ENCODE data around the gene GATC.

GATC gene

DNA sequence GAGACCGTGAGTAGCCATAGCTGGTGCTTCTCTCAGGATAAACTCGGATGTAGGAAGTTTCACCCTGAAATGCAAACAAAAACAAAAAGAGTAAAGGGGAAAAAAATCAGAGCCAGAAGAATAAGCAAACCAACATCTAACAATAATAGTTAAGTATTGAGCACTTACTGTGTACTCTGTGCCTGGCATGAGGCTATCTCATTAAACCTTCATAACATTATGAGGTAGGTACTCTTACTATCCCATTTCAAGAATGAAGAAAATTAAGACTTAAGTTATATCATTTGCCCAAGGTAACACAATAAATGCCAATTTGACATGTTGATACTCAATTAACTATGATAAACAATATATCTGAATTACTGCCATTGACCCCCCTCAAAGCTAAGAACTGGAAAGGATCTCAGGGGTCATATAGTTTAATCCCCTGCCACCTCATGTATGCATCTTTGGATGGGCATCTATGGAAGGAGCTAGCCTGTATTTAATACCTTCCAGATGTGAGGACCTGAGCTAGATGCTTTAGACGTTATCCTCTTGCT, 15.9 kb downstream of the GATC start:
- no peak for DNase-seq (ENCODE audit: extremely low spot score)
- TF ChIP-seq, protein P1, sequence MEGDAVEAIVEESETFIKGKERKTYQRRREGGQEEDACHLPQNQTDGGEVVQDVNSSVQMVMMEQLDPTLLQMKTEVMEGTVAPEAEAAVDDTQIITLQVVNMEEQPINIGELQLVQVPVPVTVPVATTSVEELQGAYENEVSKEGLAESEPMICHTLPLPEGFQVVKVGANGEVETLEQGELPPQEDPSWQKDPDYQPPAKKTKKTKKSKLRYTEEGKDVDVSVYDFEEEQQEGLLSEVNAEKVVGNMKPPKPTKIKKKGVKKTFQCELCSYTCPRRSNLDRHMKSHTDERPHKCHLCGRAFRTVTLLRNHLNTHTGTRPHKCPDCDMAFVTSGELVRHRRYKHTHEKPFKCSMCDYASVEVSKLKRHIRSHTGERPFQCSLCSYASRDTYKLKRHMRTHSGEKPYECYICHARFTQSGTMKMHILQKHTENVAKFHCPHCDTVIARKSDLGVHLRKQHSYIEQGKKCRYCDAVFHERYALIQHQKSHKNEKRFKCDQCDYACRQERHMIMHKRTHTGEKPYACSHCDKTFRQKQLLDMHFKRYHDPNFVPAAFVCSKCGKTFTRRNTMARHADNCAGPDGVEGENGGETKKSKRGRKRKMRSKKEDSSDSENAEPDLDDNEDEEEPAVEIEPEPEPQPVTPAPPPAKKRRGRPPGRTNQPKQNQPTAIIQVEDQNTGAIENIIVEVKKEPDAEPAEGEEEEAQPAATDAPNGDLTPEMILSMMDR (IDR thresholded peaks at IDR 0.05; ENCODE audit: control extremely low read depth, extremely low read depth, low read depth, missing control alignments), result no peak
- ChIA-PET CTCF (interaction anchor here (1.8 to 3.9 kb wide), 4 partner anchors 9 to 23 kb away, joined by 4 to 24 read pairs (median 14); partner anchors contain the start of gene COX6A1), POLR2A (interaction anchor here (0.6 kb wide), 1 partner anchor 13 kb away, joined by 5 read pairs; no protein-coding TSS in a partner anchor)

DNA sequence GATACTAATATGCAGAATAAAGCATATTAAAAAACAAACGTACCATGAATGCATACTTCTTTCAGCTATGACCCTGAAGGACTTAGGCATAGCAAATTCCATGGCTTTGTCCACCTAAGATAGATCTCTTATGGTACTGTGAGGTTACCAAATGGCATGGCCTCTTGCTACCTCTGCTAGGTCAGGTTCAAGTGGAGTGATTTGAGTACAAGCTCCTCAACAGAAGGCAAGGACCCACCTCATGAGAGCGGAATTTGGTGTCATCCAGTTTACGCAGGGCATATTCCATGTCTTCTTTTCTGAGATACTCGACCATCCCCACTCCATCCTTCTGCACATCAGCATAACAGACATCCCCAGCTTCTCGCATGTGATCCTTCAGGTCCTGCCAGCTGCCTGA, 17.5 kb downstream of the GATC start:
- no peak for DNase-seq (ENCODE audit: extremely low spot score)
- ChIA-PET CTCF (interaction anchor here (0.8 to 3.9 kb wide), 7 partner anchors 11 to 596 kb away, joined by 3 to 24 read pairs (median 4); partner anchors contain the start of genes COX6A1, GATC and TRIAP1), POLR2A (no interaction called here)
- TF ChIP-seq, protein P1 (IDR thresholded peaks at IDR 0.05; ENCODE audit: control extremely low read depth, extremely low read depth, low read depth, missing control alignments), result no peak

DNA sequence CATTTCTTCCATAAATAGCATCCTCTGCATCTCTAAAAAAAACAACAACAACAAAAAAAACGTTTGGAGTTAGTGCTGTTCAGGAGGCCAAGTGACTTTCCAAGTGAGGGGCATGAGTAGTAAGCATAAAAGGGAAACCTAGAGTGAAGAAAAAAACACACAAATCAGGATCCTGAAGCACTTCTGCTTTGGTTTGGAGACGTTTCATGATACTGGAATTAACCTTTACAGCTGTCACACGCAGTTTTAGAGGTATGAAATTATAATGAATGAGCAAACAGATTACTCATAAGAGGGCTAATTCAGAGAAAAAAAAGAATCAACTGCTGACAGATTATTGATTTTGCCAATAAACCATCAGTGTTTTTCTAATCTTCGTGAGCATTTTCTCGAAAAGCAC, 19.5 kb downstream of the GATC start:
- TF ChIP-seq, protein P1 (IDR thresholded peaks at IDR 0.05; ENCODE audit: control extremely low read depth, extremely low read depth, low read depth, missing control alignments), result no peak
- ChIA-PET POLR2A (no interaction called here), CTCF (interaction anchor here (1.1 to 5.6 kb wide), 7 partner anchors 8 to 26 kb away, joined by 4 to 50 read pairs (median 22); partner anchors contain the start of gene COX6A1)
- DNase-seq (ENCODE audit: extremely low spot score), result no peak

DNA sequence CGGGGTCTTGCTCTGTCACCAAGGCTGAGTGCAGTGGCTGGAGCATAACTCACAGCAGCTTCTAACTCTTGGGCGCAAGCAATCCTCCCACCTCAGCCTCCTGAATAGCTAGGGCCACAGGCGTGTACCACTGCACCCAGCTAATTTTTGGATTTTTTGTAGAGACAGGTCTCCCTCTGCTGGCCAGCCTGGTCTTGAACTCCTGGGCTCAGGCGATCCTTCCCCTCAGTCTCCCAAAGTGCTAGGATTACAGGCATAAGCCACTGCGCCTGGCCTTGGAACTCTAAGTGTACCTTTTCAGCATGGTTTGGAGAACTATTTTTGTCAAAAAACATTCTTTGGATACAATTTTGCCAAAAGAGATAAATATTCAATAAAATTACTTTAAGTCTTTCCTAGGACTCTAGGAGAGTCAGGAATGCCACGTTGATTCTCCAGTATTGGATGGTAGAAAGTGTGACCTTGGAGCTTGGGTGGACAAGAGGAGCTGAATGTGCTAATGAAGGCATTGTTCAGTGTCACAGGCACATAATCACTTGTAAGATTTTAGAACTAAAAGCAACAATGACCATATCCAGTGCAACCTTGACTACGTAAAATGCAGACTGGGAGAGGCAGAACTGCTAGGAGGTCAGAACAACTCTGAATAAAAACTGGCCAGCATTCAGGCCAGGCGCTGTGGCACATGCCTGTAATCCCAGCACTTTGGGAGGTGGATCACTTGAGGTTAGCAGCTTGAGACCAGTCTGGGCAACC, 20.5 kb downstream of the GATC start:
- POLR2A ChIA-PET, result no interaction called here
- TF ChIP-seq, protein P1 (IDR thresholded peaks at IDR 0.05; ENCODE audit: control extremely low read depth, extremely low read depth, low read depth, missing control alignments), result peak; percentile 62
- CTCF ChIA-PET, result interaction anchor here (0.8 to 5.6 kb wide), 11 partner anchors 9 to 110 kb away, joined by 3 to 50 read pairs (median 9); partner anchors contain the start of genes COX6A1 and DYNLL1
- DNase-seq (ENCODE audit: extremely low spot score), result no peak

DNA sequence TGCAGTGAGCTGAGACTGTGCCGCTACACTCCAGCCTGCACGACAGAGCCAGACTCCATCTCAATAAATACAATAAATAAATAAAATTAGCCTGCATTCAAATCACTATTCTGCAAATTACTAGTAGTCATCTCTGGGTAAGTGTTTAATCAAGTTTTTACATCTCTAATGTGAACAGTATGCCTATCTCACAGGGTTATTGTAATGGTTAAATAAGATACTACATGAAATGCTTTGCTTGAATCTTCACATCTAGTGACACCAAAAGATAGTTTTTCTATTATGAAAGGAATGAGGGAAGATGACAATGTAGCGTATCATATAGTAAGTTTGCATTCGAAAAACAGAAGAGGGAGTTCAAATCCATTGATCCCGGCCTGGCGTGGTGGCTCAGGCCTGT, 21.2 kb downstream of the GATC start:
- ChIA-PET POLR2A (interaction anchor here (1.2 kb wide), 1 partner anchor 9 kb away, joined by 3 read pairs; no protein-coding TSS in a partner anchor), CTCF (interaction anchor here (0.8 to 5.6 kb wide), 9 partner anchors 10 to 111 kb away, joined by 3 to 50 read pairs (median 8); partner anchors contain the start of genes COX6A1 and DYNLL1)
- TF ChIP-seq, protein P1 (IDR thresholded peaks at IDR 0.05; ENCODE audit: control extremely low read depth, extremely low read depth, low read depth, missing control alignments), result no peak
- no peak for DNase-seq (ENCODE audit: extremely low spot score)

DNA sequence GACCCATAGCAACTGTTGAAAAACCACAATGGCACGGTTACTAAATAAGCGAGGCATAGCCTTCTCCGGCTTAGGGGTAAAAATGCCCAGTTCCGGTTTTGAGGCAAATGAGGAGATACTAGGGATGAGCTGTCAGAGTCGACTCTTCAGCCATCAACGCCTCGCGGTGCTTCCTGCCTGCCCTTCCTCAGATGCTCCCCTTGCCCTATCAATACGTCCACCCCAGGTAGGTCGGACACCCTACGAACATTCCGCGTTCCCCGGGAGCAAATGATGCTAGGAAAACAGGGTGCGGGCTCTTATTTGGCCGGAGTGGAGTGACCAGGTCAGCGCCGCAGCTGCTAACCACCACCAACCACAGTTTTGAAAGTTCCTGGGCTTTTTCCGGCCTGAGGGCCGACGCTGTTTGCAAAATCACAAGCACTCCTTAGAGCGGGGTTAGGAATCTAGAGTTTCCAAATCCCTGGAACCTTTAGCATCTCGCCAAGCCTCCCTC, 22.1 kb downstream of the GATC start:
- TF ChIP-seq, protein P1 (IDR thresholded peaks at IDR 0.05; ENCODE audit: control extremely low read depth, extremely low read depth, low read depth, missing control alignments), result no peak
- ChIA-PET POLR2A (interaction anchor here (0.5 to 1.2 kb wide), 3 partner anchors 10 to 349 kb away, joined by 3 to 5 read pairs (median 4); no protein-coding TSS in a partner anchor), CTCF (interaction anchor here (0.7 to 5.6 kb wide), 15 partner anchors 11 to 142 kb away, joined by 3 to 50 read pairs (median 5); partner anchors contain the start of genes DYNLL1, GATC and TRIAP1)
- peak; percentile 34 for DNase-seq (ENCODE audit: extremely low spot score)
